ENCODE results near the gene P3H2. TPM values are rescaled to one million over a fixed set of nuclear protein-coding genes. Genes with fewer than 3 reads are reported as not detected.

P3H2 gene
- total and polyA plus RNA-seq, 9 of the 15 experiments (the other 6 are each of a cell fraction or from before 2014, with no cell fraction given): 0.04 to 0.26 (median 0.22) TPM; not detected in 6

GRCh38 chr3:190142041-190142440 lies 21.3 kb upstream of the P3H2 start:
- H3K4me3 ChIP-seq: no peak overlapping the region
- BruUV-seq (replicated peaks): no TSS peak
- no peak for ATAC-seq
- ChIA-PET POLR2A (no interaction called here), CTCF (ENCODE audit: low intra/inter-chr PET ratio) (no interaction called here)
- no peak overlapping the region for H2AFZ ChIP-seq (ENCODE audit: low read depth, low read length)
- H3K36me3 ChIP-seq (ENCODE audit: control insufficient read depth, insufficient read depth, low read length): no peaks in the 10 kb centered on the region
- H3K27ac ChIP-seq (ENCODE audit: extremely low read depth, low read depth, low read length): no peak overlapping the region
- H3K9ac ChIP-seq (ENCODE audit: insufficient read depth in 1 of 2, low read depth in 2 of 2, low read length in 2 of 2): no peak overlapping the region
- WGBS (ENCODE audit: insufficient coverage, low coverage, missing lambda C conversion rate): 0% methylated on average over 3 of the region's 3 CpGs
- H4K20me1 ChIP-seq (replicated peaks; ENCODE audit: control insufficient read depth, insufficient read depth, low read length): no peaks in the 10 kb centered on the region
- TF ChIP-seq ZNF668 (CRISPR knock-in tag; IDR thresholded peaks at IDR 0.05): no peak
- no peak for TF ChIP-seq MNT (conservative IDR thresholded peaks at IDR 0.05)
- H3K79me2 ChIP-seq (ENCODE audit: control insufficient read depth, insufficient read depth, low read length): no peaks in the 10 kb centered on the region
- H3K9me1 ChIP-seq (ENCODE audit: control insufficient read depth, insufficient read depth, low read length): no peaks in the 10 kb centered on the region
- no peaks in the 10 kb centered on the region for H3K4me1 ChIP-seq (replicated peaks in 1 of 2; ENCODE audit: control insufficient read depth in 2 of 2, insufficient read depth in 2 of 2, low read length in 2 of 2)
- H3K4me2 ChIP-seq (ENCODE audit: insufficient read depth, low read length): no peak overlapping the region
- no peak for FAIRE-seq
- no peaks in the 10 kb centered on the region for H3K27me3 ChIP-seq (ENCODE audit: control insufficient read depth in 2 of 2, insufficient read depth in 2 of 2, low read length in 2 of 2)
- H3K9me3 ChIP-seq (replicated peaks; ENCODE audit: control insufficient read depth, insufficient read depth, low read depth, low read length): no peaks in the 10 kb centered on the region
- no peak for DNase-seq (ENCODE audit: extremely low read depth in 1 of 4, low spot score in 3 of 4)
- in situ Hi-C loops (cut with MboI): no loop called here
- intact Hi-C loops (cut with micrococcal nuclease): no loop called here

- Histone ChIP-seq H3K36me3 (ENCODE audit: control insufficient read depth, insufficient read depth, low read length) (no peaks in the 10 kb centered on the region), H3K9me3 (replicated peaks; ENCODE audit: control insufficient read depth, insufficient read depth, low read depth, low read length) (no peaks in the 10 kb centered on the region), H3K4me1 (replicated peaks in 1 of 2; ENCODE audit: control insufficient read depth in 2 of 2, insufficient read depth in 2 of 2, low read length in 2 of 2) (no peaks in the 10 kb centered on the region), H3K79me2 (ENCODE audit: control insufficient read depth, insufficient read depth, low read length) (no peaks in the 10 kb centered on the region), H3K27me3 (ENCODE audit: control insufficient read depth in 2 of 2, insufficient read depth in 2 of 2, low read length in 2 of 2) (no peaks in the 10 kb centered on the region), H3K4me3 (no peak overlapping the region), H4K20me1 (replicated peaks; ENCODE audit: control insufficient read depth, insufficient read depth, low read length) (no peaks in the 10 kb centered on the region), H2AFZ (ENCODE audit: low read depth, low read length) (no peak overlapping the region), H3K9me1 (ENCODE audit: control insufficient read depth, insufficient read depth, low read length) (no peaks in the 10 kb centered on the region), H3K27ac (ENCODE audit: extremely low read depth, low read depth, low read length) (no peak overlapping the region), H3K9ac (ENCODE audit: insufficient read depth in 1 of 2, low read depth in 2 of 2, low read length in 2 of 2) (no peak overlapping the region), H3K4me2 (ENCODE audit: insufficient read depth, low read length) (no peak overlapping the region)
- intact Hi-C loops (cut with micrococcal nuclease) (no loop called here), in situ Hi-C loops (cut with MboI) (no loop called here)
- no peak for ATAC-seq
- WGBS (ENCODE audit: insufficient coverage, low coverage, missing lambda C conversion rate): 2% methylated on average over 5 of the region's 5 CpGs
- ChIA-PET POLR2A (no interaction called here), CTCF (ENCODE audit: low intra/inter-chr PET ratio) (no interaction called here)
- TF ChIP-seq KAT8 (IDR thresholded peaks at IDR 0.05; ENCODE audit: low read depth): no peak
- TF ChIP-seq ELK3 (CRISPR knock-in tag; IDR thresholded peaks at IDR 0.05): no peak
- TF ChIP-seq ZFP91 (CRISPR knock-in tag; IDR thresholded peaks at IDR 0.05): no peak
- TF ChIP-seq MIER1 (IDR thresholded peaks at IDR 0.05; ENCODE audit: low read depth): no peak
- no peak for TF ChIP-seq ZHX1 (conservative IDR thresholded peaks at IDR 0.05; ENCODE audit: low read length)
- no peak for TF ChIP-seq CBFB (CRISPR knock-in tag; IDR thresholded peaks at IDR 0.05)
- TF ChIP-seq ZNF696 (CRISPR knock-in tag; conservative IDR thresholded peaks at IDR 0.05): no peak
- no peak for TF ChIP-seq PML (IDR thresholded peaks at IDR 0.05; ENCODE audit: low read length)
- FAIRE-seq: no peak
- no peak for DNase-seq (ENCODE audit: extremely low read depth in 1 of 4, low spot score in 3 of 4)
- BruUV-seq (replicated peaks): no TSS peak
These were observed 18.7 kb upstream of the P3H2 start for GRCh38 chr3:190139365-190139764.
